Measurements from ENCODE around the gene OR2J1. TPM values are rescaled to one million over a fixed set of nuclear protein-coding genes. Genes with fewer than 3 reads are reported as not detected.

Gene OR2J1
- total and polyA plus RNA-seq, 2 donors (not counting 3 experiments of a cell fraction or from before 2014, with no cell fraction given): not detected

GRCh38 chr6:29137724-29138123, 38.4 kb downstream of the OR2J1 start:
- FAIRE-seq: no peak

More at GRCh38 chr6:29137724-29138123, 38.4 kb downstream of the OR2J1 start:
- ChIA-PET CTCF (no interaction called here), POLR2A (no interaction called here)
- Histone ChIP-seq H3K4me1 (ENCODE audit: control insufficient read depth, extremely low read depth, insufficient read depth, low read length) (no peaks in the 10 kb centered on the region), H4K20me1 (replicated peaks; ENCODE audit: control insufficient read depth, extremely low read depth, insufficient read depth, low read length) (no peaks in the 10 kb centered on the region), H3K27ac (ENCODE audit: insufficient read depth, low read depth, low read length) (no peak overlapping the region), H3K9me3 (replicated peaks; ENCODE audit: control insufficient read depth, insufficient read depth, low read length) (no peaks in the 10 kb centered on the region), H3K9me1 (replicated peaks; ENCODE audit: control insufficient read depth, extremely low read depth, insufficient read depth, low read length) (no peaks in the 10 kb centered on the region), H3K4me2 (ENCODE audit: insufficient read depth, low read length) (no peak overlapping the region), H3K4me3 (replicated peaks in 1 of 3; ENCODE audit: insufficient read depth in 1 of 3, low read depth in 1 of 3, low read length in 3 of 3) (no peak overlapping the region), H2AFZ (ENCODE audit: low read depth, low read length) (no peak overlapping the region), H3K79me2 (ENCODE audit: control insufficient read depth, insufficient read depth, low read length) (no peaks in the 10 kb centered on the region), H3K9ac (replicated peaks; ENCODE audit: extremely low read depth, insufficient read depth, low read length) (no peak overlapping the region), H3K27me3 (ENCODE audit: control insufficient read depth in 2 of 2, insufficient read depth in 2 of 2, low read length in 2 of 2) (no peaks in the 10 kb centered on the region), H3K36me3 (ENCODE audit: control insufficient read depth in 2 of 2, extremely low read depth in 1 of 2, insufficient read depth in 2 of 2, low read length in 2 of 2) (no peaks in the 10 kb centered on the region)
- dilution Hi-C loops (cut with MboI; ENCODE audit: extremely low pct_ligation_motif_present, low sequenced_read_pairs): no loop called here
- no peak for DNase-seq (ENCODE audit: low read depth, low spot score)
- TF ChIP-seq GATA2 (IDR thresholded peaks at IDR 0.05; ENCODE audit: insufficient read depth, insufficient read length, low read depth, low read length) (no peak), POLR2A (IDR thresholded peaks at IDR 0.05; ENCODE audit: low read depth, low read length) (no peak), CTCF (IDR thresholded peaks at IDR 0.05; ENCODE audit: extremely low read depth in 1 of 2, insufficient read depth in 1 of 2, low read depth in 1 of 2, low read length in 2 of 2) (no peak), EZH2 (IDR thresholded peaks at IDR 0.05; ENCODE audit: borderline replicate concordance, low read depth, low read length, severe bottlenecking) (no peak), MYC (IDR thresholded peaks at IDR 0.05; ENCODE audit: low read depth, low read length) (no peak), MAX (IDR thresholded peaks at IDR 0.05; ENCODE audit: insufficient read depth, insufficient read length) (no peak), POLR2AphosphoS5 (IDR thresholded peaks at IDR 0.05; ENCODE audit: insufficient read depth, low read depth, low read length) (no peak), FOS (IDR thresholded peaks at IDR 0.05; ENCODE audit: borderline replicate concordance, insufficient read depth, low read length) (no peak), JUN (IDR thresholded peaks at IDR 0.05; ENCODE audit: borderline replicate concordance, insufficient read depth, insufficient read length, low read depth) (no peak)
- no TSS peak for BruUV-seq (replicated peaks)
- intact Hi-C loops (cut with micrococcal nuclease): no loop called here

All from endothelial cell of umbilical vein (primary cell).